Karpas-422 (cell line): ENCODE results near the gene STMN1. TPM values are rescaled to one million over a fixed set of nuclear protein-coding genes. Genes with fewer than 3 reads are reported as not detected.
A peak's percentile ranks its signal among the peaks of the same experiment; 100 is the strongest.

Experiments
- DNase-seq: peaks from one replicate; pipeline ENCODE4 v3.0.0-alpha.2; 2015
- H2AFZ ChIP-seq: fragments of 200-600 bp; sonication (generic); 2 replicates; pipeline ENCODE4 v1.6.1; 2014; ENCODE audit warnings: antibody characterized with exemption, low read length, mixed read lengths
- H3K27ac ChIP-seq: fragments of 200-600 bp; sonication (generic); 2 replicates; pipeline ENCODE4 v1.5.1; 2014; ENCODE audit warnings: mild to moderate bottlenecking, low read length, moderate library complexity
- H3K27me3 ChIP-seq: fragments of 200-600 bp; sonication (generic); 2 replicates; pipeline ENCODE4 v1.6.1; 2014; ENCODE audit warnings: low read length, mixed read lengths
- H3K36me3 ChIP-seq: fragments of 200-600 bp; sonication (generic); 2 replicates; pipeline ENCODE4 v1.6.1; 2014; ENCODE audit warnings: low read length, mixed read lengths; ENCODE audit not compliant: insufficient read depth
- H3K4me1 ChIP-seq: fragments of 200-600 bp; sonication (generic); 2 replicates; pipeline ENCODE4 v1.6.1; 2014; ENCODE audit warnings: mild to moderate bottlenecking, low read length, mixed read lengths
- H3K4me2 ChIP-seq: fragments of 200-600 bp; sonication (generic); 2 replicates; pipeline ENCODE4 v1.6.1; 2014; ENCODE audit warnings: low read length, low read depth, mild to moderate bottlenecking; ENCODE audit not compliant: poor library complexity, severe bottlenecking
- H3K4me3 ChIP-seq: fragments of 200-600 bp; sonication (generic); 2 replicates; pipeline ENCODE4 v1.5.1; 2014; ENCODE audit warnings: mild to moderate bottlenecking, antibody characterized with exemption, low read length, mixed read lengths
- H3K79me2 ChIP-seq: fragments of 200-600 bp; sonication (generic); 2 replicates; pipeline ENCODE4 v1.6.1; 2014; ENCODE audit warnings: mild to moderate bottlenecking, low read length, mixed read lengths
- H3K9ac ChIP-seq: fragments of 200-600 bp; sonication (generic); 2 replicates; pipeline ENCODE4 v1.6.0; 2014; ENCODE audit warnings: low read length
- H3K9me2 ChIP-seq: fragments of 200-600 bp; sonication (generic), shearing (Covaris generic); replicated peaks from 2 replicates; pipeline ENCODE4 v1.6.0; 2014; ENCODE audit warnings: mild to moderate bottlenecking, low read length, moderate library complexity; ENCODE audit not compliant: insufficient read depth
- H3K9me3 ChIP-seq: fragments of 300-700, 200-600 bp; sonication (generic); 2 replicates; pipeline ENCODE4 v1.6.1; 2014; ENCODE audit warnings: low read length, mixed read lengths
- H4K20me1 ChIP-seq: fragments of 200-600 bp; sonication (generic); 2 replicates; pipeline ENCODE4 v1.6.1; 2014; ENCODE audit warnings: mild to moderate bottlenecking, antibody characterized with exemption, low read length, low read depth; ENCODE audit not compliant: insufficient read depth
- total RNA-seq: library from RNA; depleted of rRNA; stranded (reverse); fragments of >200 nt; shearing (Covaris generic); gene quantifications from 2 replicates; pipeline ENCODE4 v1.2.3, GENCODE V29; 2014; ENCODE audit warnings: low replicate concordance

Gene STMN1
- total RNA-seq, 1 experiment from 2014 or later, result 173 TPM

DNA sequence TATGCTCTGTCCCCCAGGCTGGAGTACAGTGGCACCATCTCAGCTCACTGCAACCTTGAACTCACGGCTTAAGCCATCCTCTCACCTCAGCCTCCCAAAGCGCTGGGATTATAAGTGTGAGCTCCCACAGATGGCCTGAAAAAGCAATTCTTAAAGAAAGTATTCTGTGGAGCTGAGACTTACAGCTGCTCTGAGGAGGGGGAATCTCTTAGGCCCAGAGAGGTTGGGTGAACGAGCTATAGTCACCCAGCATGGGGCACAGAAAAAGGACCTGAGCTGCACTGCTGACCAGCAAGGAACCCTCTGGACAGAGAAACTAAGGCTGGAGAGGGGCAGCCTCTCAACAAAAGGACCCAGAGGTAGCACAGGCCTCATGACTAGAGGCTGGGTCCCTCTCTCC lies 32.0 kb downstream of the STMN1 start:
- Histone ChIP-seq H3K79me2 (no peaks in the 10 kb centered on the region), H3K4me2 (peak overlapping the region; percentile 80), H3K9me2 (no peaks in the 10 kb centered on the region), H4K20me1 (no peaks in the 10 kb centered on the region), H2AFZ (no peak overlapping the region), H3K9me3 (no peaks in the 10 kb centered on the region), H3K27me3 (no peaks in the 10 kb centered on the region), H3K4me1 (peaks cover 57% of the 10 kb centered on the region), H3K27ac (no peak overlapping the region), H3K9ac (peak overlapping the region; percentile 74), H3K36me3 (no peaks in the 10 kb centered on the region), H3K4me3 (peak overlapping the region; percentile 73)
- no peak for DNase-seq

DNA sequence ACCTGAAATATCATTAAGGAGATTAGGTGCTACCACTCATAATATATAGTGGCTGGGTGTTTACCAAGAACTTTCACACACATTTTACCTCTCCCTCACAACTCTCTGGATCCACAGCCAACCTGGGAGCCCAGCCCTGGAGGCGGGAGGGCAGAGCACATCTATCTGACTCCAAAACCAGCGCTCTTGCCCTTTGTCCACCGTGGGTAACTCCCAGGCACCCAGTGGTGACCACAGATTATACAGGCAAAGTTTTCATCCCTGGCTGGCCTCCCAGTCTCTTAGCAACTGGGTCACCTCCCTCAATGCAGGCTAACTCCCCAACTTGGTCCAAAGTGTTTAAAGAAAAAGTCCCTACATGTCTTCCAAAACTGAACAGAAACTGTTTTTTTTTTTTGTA lies 33.1 kb downstream of the STMN1 start:
- H3K4me2 ChIP-seq, result peak overlapping the region; percentile 65
- H3K79me2 ChIP-seq, result no peaks in the 10 kb centered on the region
- DNase-seq, result no peak
- H2AFZ ChIP-seq, result no peak overlapping the region
- peak overlapping the region; percentile 74 for H3K27ac ChIP-seq
- no peaks in the 10 kb centered on the region for H3K9me3 ChIP-seq
- H3K36me3 ChIP-seq, result no peaks in the 10 kb centered on the region
- H4K20me1 ChIP-seq, result no peaks in the 10 kb centered on the region
- H3K4me1 ChIP-seq, result peaks cover 57% of the 10 kb centered on the region
- peak overlapping the region; percentile 50 for H3K9ac ChIP-seq
- peak overlapping the region; percentile 47 for H3K4me3 ChIP-seq
- H3K27me3 ChIP-seq, result no peaks in the 10 kb centered on the region
- H3K9me2 ChIP-seq, result no peaks in the 10 kb centered on the region

DNA sequence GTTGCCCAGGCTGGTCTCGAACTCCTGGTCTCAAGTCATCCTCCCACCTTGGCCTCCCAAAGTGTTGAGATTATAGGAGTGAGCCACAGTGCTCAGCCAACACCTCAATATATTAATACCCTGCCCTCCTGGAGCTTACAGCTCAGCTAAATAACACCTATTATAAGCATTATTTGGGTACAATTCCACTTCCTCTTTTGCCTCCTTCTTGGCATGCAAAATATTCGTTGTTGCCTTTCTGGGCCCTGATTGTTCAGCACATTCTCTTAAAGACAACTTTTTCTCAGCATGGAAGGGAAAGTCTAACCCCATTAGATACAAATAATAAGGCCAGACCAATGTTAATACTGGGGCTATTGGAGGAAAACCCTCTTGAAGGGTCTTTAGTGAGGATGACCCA lies 33.5 kb downstream of the STMN1 start:
- Histone ChIP-seq H3K9me2 (no peaks in the 10 kb centered on the region), H2AFZ (no peak overlapping the region), H3K9ac (peak overlapping the region; percentile 50), H3K4me3 (peak overlapping the region; percentile 47), H4K20me1 (no peaks in the 10 kb centered on the region), H3K27me3 (no peaks in the 10 kb centered on the region), H3K27ac (peak overlapping the region; percentile 74), H3K4me2 (peak overlapping the region; percentile 65), H3K4me1 (peaks cover 57% of the 10 kb centered on the region), H3K9me3 (no peaks in the 10 kb centered on the region), H3K79me2 (no peaks in the 10 kb centered on the region), H3K36me3 (no peaks in the 10 kb centered on the region)
- DNase-seq, result peak; percentile 81

DNA sequence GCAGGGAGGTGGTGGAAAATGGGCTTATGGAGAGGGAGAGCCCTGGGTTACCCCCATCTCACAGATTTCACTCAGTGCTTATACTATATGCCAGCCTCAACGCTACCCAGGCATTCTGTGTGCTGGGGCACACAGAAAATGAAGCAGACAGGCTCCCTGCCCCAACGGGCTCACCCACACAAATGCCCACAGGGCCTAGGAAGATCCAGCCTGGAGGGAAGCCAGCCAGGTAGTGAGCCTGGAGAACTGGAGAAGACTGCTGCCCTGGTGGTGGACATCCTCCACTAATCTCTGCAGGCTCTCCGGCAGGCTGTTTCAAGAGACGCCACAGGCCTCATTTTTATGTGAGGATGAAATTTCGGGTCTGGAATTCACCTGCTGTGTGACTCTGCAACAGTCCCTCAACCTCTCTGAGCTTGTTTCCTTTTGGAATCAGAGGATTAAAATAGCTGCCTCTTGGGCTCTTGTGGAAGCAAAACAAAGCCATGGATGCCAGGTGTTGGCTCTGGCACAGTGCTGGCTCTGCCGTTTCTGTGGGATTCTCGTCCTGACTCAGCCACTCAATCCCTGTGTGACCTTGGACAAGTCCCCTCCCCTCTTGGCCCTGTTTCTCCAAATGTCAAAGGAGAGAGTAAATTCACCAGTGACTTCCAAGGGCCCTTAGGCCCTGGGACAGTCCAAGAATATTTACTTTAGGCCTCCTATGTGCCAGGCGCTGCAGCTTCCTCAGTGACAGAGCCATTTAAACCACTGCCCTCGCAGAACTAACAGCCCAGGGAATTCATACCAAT lies 34.3 kb downstream of the STMN1 start:
- no peak overlapping the region; the same call in 1 of the 2 replicates for H3K27ac ChIP-seq
- no peaks in the 10 kb centered on the region for H3K79me2 ChIP-seq
- H3K27me3 ChIP-seq, result no peaks in the 10 kb centered on the region
- no peaks in the 10 kb centered on the region for H3K36me3 ChIP-seq
- peaks cover 57% of the 10 kb centered on the region for H3K4me1 ChIP-seq
- peak overlapping the region; percentile 65 for H3K4me2 ChIP-seq
- 0 out of 2 replicates have a peak overlapping the region, but pooled peaks have one; percentile 13 for H3K4me3 ChIP-seq
- DNase-seq, result no peak
- H3K9ac ChIP-seq, result no peak overlapping the region; the same call in 1 of the 2 replicates
- no peaks in the 10 kb centered on the region for H3K9me3 ChIP-seq
- H2AFZ ChIP-seq, result no peak overlapping the region
- no peaks in the 10 kb centered on the region for H3K9me2 ChIP-seq
- H4K20me1 ChIP-seq, result no peaks in the 10 kb centered on the region

DNA sequence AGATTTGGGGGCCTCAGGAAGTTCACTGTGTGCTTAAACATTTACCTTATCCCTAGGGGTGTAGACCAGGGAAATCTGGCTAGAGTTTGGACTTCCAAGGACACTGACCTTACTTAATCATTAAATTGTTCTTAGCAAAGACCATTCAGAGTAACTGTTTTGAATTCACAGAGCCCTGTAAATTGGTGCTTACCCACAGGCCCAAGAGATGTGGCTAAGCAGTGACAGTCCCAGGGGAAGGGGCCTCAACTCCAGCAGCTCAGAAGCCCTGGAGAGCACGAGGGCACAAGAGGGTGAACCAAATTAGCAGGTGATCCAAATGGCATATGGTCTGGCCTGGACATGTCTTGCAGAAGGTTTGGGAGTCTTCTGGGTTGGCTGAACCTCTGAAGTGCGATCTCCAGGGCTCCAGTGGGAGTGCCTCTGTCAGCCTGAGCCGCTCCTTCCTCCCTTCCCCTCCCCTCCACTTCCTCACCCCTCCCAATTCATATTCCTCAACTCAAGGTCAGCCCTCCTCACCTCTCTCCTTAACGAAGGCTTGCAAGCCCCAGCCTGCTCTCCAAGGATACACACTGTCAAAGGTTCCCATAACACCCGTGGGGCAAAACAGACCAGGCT lies 35.0 kb downstream of the STMN1 start:
- Histone ChIP-seq H3K79me2 (no peaks in the 10 kb centered on the region), H4K20me1 (no peaks in the 10 kb centered on the region), H3K4me1 (peaks cover 57% of the 10 kb centered on the region), H3K4me3 (peak overlapping the region; percentile 13; the same call in 1 of the 2 replicates), H3K9me3 (no peaks in the 10 kb centered on the region), H3K9me2 (no peaks in the 10 kb centered on the region), H2AFZ (no peak overlapping the region), H3K9ac (peak overlapping the region; percentile 12; the same call in 1 of the 2 replicates), H3K36me3 (no peaks in the 10 kb centered on the region), H3K4me2 (peak overlapping the region; percentile 30), H3K27me3 (no peaks in the 10 kb centered on the region), H3K27ac (no peak overlapping the region)
- DNase-seq, result no peak

GRCh38 chr1:25870614-25871013 lies 35.6 kb downstream of the STMN1 start:
- Histone ChIP-seq H3K4me3 (no peak overlapping the region), H3K9ac (peak overlapping the region; percentile 12; the same call in 1 of the 2 replicates), H3K4me1 (peaks cover 51% of the 10 kb centered on the region), H3K27me3 (no peaks in the 10 kb centered on the region), H4K20me1 (no peaks in the 10 kb centered on the region), H3K27ac (no peak overlapping the region), H3K4me2 (peak overlapping the region; percentile 30), H3K9me2 (no peaks in the 10 kb centered on the region), H3K79me2 (no peaks in the 10 kb centered on the region), H2AFZ (no peak overlapping the region), H3K9me3 (no peaks in the 10 kb centered on the region), H3K36me3 (no peaks in the 10 kb centered on the region)
- DNase-seq, result no peak

DNA sequence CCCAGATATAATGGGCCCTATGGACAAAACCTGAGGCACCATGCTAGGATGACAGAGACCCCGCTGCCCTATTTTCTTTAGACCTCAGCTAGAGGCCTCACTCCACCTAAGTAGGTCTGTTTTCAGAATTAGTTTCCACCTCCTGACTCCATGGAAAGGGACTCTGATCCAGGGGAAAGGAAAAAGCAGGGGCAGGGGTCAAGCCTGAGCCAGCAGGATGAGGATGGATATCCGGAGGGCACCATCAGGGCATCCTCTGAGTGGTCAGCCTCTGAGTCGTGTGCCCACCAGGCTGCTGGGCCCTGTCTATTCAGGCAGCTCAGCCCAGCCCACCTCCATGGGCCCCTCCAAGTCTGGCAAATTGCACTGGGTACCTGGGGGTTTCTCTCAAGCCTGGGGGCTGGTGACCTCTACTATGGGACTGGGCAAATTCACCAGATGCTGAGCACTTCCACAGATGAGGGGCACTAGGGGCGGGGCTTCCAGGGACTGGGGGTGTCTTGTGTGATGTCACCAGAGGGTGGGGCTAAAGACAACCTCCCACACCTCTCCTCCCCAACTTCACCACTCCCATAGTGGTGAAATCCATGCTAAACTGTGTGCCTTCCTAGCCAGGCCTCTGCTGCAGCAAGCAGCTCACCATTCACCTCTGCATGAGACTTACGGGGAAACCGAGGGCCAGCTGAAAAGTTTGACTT lies 36.2 kb downstream of the STMN1 start:
- H3K9me3 ChIP-seq, result no peaks in the 10 kb centered on the region
- no peak overlapping the region for H3K9ac ChIP-seq
- H3K27ac ChIP-seq, result no peak overlapping the region
- H4K20me1 ChIP-seq, result no peaks in the 10 kb centered on the region
- no peak overlapping the region for H3K4me3 ChIP-seq
- no peak overlapping the region for H2AFZ ChIP-seq
- H3K79me2 ChIP-seq, result no peaks in the 10 kb centered on the region
- no peaks in the 10 kb centered on the region for H3K36me3 ChIP-seq
- DNase-seq, result peak; percentile 56
- no peaks in the 10 kb centered on the region for H3K9me2 ChIP-seq
- no peaks in the 10 kb centered on the region for H3K27me3 ChIP-seq
- no peak overlapping the region for H3K4me2 ChIP-seq
- peaks cover 46% of the 10 kb centered on the region for H3K4me1 ChIP-seq
